SU-DHL-6 (cell line): ENCODE measurements around the gene GNAT3.

Experiments
- H2AFZ ChIP-seq: fragments of 200-600 bp; sonication (generic); 2 replicates; pipeline ENCODE4 v1.6.1; 2014; ENCODE audit warnings: low read depth, mild to moderate bottlenecking, moderate library complexity, mixed read lengths, antibody characterized with exemption, low read length; ENCODE audit not compliant: severe bottlenecking
- H3F3A ChIP-seq: fragments of 200-600 bp; shearing (Covaris generic); 2 replicates; pipeline ENCODE4 v1.6.0; 2016; ENCODE audit warnings: antibody characterized with exemption, mild to moderate bottlenecking; ENCODE audit not compliant: insufficient read depth
- H3K27ac ChIP-seq: fragments of 200-600 bp; sonication (generic); 2 replicates; pipeline ENCODE4 v1.5.1; 2016; ENCODE audit warnings: low read depth, mild to moderate bottlenecking, low read length, moderate library complexity, mixed read lengths
- H3K27me3 ChIP-seq: fragments of 200-600 bp; sonication (generic), shearing (Covaris generic); 2 replicates; pipeline ENCODE4 v1.6.0; 2014; ENCODE audit warnings: mild to moderate bottlenecking, low read length
- H3K36me3 ChIP-seq: fragments of 200-600 bp; sonication (generic); 2 replicates; pipeline ENCODE4 v1.6.1; 2014; ENCODE audit warnings: mild to moderate bottlenecking, low read length, mixed read lengths
- H3K4me2 ChIP-seq: fragments of 300-600, 200-600 bp; shearing (Covaris generic), sonication (generic); 2 replicates; pipeline ENCODE4 v1.6.0; 2014; ENCODE audit warnings: low read length, low read depth, mild to moderate bottlenecking; ENCODE audit not compliant: poor library complexity, severe bottlenecking
- H3K4me3 ChIP-seq: fragments of 200-600 bp; sonication (generic); 2 replicates; pipeline ENCODE4 v1.5.1; 2014; ENCODE audit warnings: antibody characterized with exemption, low read length, mild to moderate bottlenecking, mixed read lengths; ENCODE audit not compliant: insufficient read depth, poor library complexity, severe bottlenecking
- H3K79me2 ChIP-seq: fragments of 200-600 bp; sonication (generic); 2 replicates; pipeline ENCODE4 v1.6.1; 2014; ENCODE audit warnings: mild to moderate bottlenecking, low read length, moderate library complexity; ENCODE audit not compliant: insufficient read depth
- H3K9ac ChIP-seq: fragments of 200-600 bp; sonication (generic); 2 replicates; pipeline ENCODE4 v1.7.0; 2014; ENCODE audit warnings: mild to moderate bottlenecking, low read length
- H3K9me2 ChIP-seq: fragments of 200-600 bp; sonication (generic); replicated peaks from 2 replicates; pipeline ENCODE4 v1.6.1; 2014; ENCODE audit warnings: low read length; ENCODE audit not compliant: insufficient read depth
- H3K9me3 ChIP-seq: fragments of 200-600 bp; sonication (generic); 2 replicates; pipeline ENCODE4 v1.6.1; 2014; ENCODE audit warnings: low read length, mixed read lengths; ENCODE audit not compliant: insufficient read depth
- H4K20me1 ChIP-seq: fragments of 200-600 bp; sonication (generic); 2 replicates; pipeline ENCODE4 v1.6.1; 2014; ENCODE audit warnings: low read depth, mild to moderate bottlenecking, antibody characterized with exemption, low read length, moderate library complexity, mixed read lengths
- CTCF ChIP-seq: fragments of 200-600 bp; sonication (generic); IDR thresholded peaks from one replicate; pipeline ENCODE4 v1.5.1; 2017; ENCODE audit warnings: antibody characterized with exemption, mild to moderate bottlenecking, low read length, moderate library complexity; ENCODE audit not compliant: insufficient read depth, poor library complexity, severe bottlenecking
- EZH2phosphoT487 ChIP-seq: fragments of 200-600 bp; sonication (generic), shearing (Covaris generic); conservative IDR thresholded peaks from 2 replicates; pipeline ENCODE4 v1.6.1; 2018; ENCODE audit warnings: mild to moderate bottlenecking, antibody characterized with exemption, low read length, moderate library complexity, mixed read lengths

Gene GNAT3

GRCh38 chr7:80510021-80510420 is 1.8 kb downstream of the GNAT3 start:
- TF ChIP-seq EZH2phosphoT487 (no peak), CTCF (no peak)

GRCh38 chr7:80508440-80508839 is 3.4 kb downstream of the GNAT3 start:
- no peaks in the 10 kb centered on the region for H3K27me3 ChIP-seq
- no peaks in the 10 kb centered on the region for H3K79me2 ChIP-seq
- no peaks in the 10 kb centered on the region for H3K36me3 ChIP-seq
- no peaks in the 10 kb centered on the region for H4K20me1 ChIP-seq
- H3F3A ChIP-seq = no peaks in the 10 kb centered on the region
- no peaks in the 10 kb centered on the region for H3K9me2 ChIP-seq
- TF ChIP-seq EZH2phosphoT487 (no peak), CTCF (no peak)
- no peak overlapping the region for H3K9ac ChIP-seq
- H2AFZ ChIP-seq = no peak overlapping the region
- no peaks in the 10 kb centered on the region for H3K9me3 ChIP-seq
- no peak overlapping the region for H3K27ac ChIP-seq
- H3K4me3 ChIP-seq = no peak overlapping the region
- H3K4me2 ChIP-seq = no peak overlapping the region

More at GRCh38 chr7:80510021-80510420, 1.8 kb downstream of the GNAT3 start:
- Histone ChIP-seq H3K27ac (no peak overlapping the region), H3K9me2 (no peaks in the 10 kb centered on the region), H3K9me3 (no peaks in the 10 kb centered on the region), H3F3A (no peaks in the 10 kb centered on the region), H3K9ac (no peak overlapping the region), H2AFZ (no peak overlapping the region), H3K4me3 (no peak overlapping the region), H4K20me1 (no peaks in the 10 kb centered on the region), H3K4me2 (no peak overlapping the region), H3K79me2 (no peaks in the 10 kb centered on the region), H3K36me3 (no peaks in the 10 kb centered on the region), H3K27me3 (no peaks in the 10 kb centered on the region)

- no peak overlapping the region for H3K4me2 ChIP-seq
- H3K9ac ChIP-seq = no peak overlapping the region
- H3K36me3 ChIP-seq = no peaks in the 10 kb centered on the region
- H3K4me3 ChIP-seq = no peak overlapping the region
- no peaks in the 10 kb centered on the region for H3K9me3 ChIP-seq
- no peaks in the 10 kb centered on the region for H3K9me2 ChIP-seq
- no peaks in the 10 kb centered on the region for H3K79me2 ChIP-seq
- no peak for TF ChIP-seq EZH2phosphoT487
- TF ChIP-seq CTCF = no peak
- H3F3A ChIP-seq = no peaks in the 10 kb centered on the region
- H3K27ac ChIP-seq = no peak overlapping the region
- no peaks in the 10 kb centered on the region for H4K20me1 ChIP-seq
- no peak overlapping the region for H2AFZ ChIP-seq
- H3K27me3 ChIP-seq = no peaks in the 10 kb centered on the region
These were observed 5.9 kb downstream of the GNAT3 start for GRCh38 chr7:80505900-80506500.
